HUES48 (cell line): ENCODE measurements around the gene PSG4.
"Not testable (repeated sequence)": the region's sequence is repeated elsewhere in the genome, so short reads cannot be mapped to it uniquely, and the experiment has no call there.

ENCODE experiments used
- H3K27ac ChIP-seq: one replicate; pipeline ENCODE4 v1.7.0; 2013; ENCODE audit warnings: low read depth, low read length, inconsistent platforms
- H3K27me3 ChIP-seq: 2 replicates; pipeline ENCODE4 v1.6.1; 2013; ENCODE audit warnings: mild to moderate bottlenecking, low read length; ENCODE audit not compliant: control insufficient read depth, insufficient read depth
- H3K36me3 ChIP-seq: 2 replicates; pipeline ENCODE4 v1.6.1; 2013; ENCODE audit warnings: low read length; ENCODE audit not compliant: control insufficient read depth, insufficient read depth
- H3K4me1 ChIP-seq: 2 replicates; pipeline ENCODE4 v1.6.1; 2013; ENCODE audit warnings: mild to moderate bottlenecking, low read length; ENCODE audit not compliant: control insufficient read depth, insufficient read depth
- H3K4me3 ChIP-seq: 2 replicates; pipeline ENCODE4 v1.5.1; 2013; ENCODE audit warnings: mild to moderate bottlenecking, low read depth, low read length
- H3K9ac ChIP-seq: 2 replicates; pipeline ENCODE4 v1.6.1; 2013; ENCODE audit warnings: mild to moderate bottlenecking, low read depth, low read length, moderate library complexity
- H3K9me3 ChIP-seq: 2 replicates; pipeline ENCODE4 v1.6.1; 2013; ENCODE audit warnings: low read length; ENCODE audit not compliant: control insufficient read depth, insufficient read depth

The PSG4 gene

GRCh38 chr19:43205471-43206105 lies at the start of gene PSG4:
Gene PSG4 (minus strand): TSS chr19:43205638. CDS start chr19:43205536, 102 bp downstream.
- H3K4me1 ChIP-seq, H3K9ac ChIP-seq, H3K27me3 ChIP-seq, H3K36me3 ChIP-seq, H3K4me3 ChIP-seq, H3K27ac ChIP-seq: not testable (repeated sequence)
- peaks cover 19% of the 10 kb centered on the region for H3K9me3 ChIP-seq

GRCh38 chr19:43251428-43251827 lies 46.0 kb upstream of the PSG4 start:
- peaks cover 18% of the 10 kb centered on the region for H3K9me3 ChIP-seq
- H3K4me1 ChIP-seq, H3K4me3 ChIP-seq, H3K36me3 ChIP-seq, H3K27ac ChIP-seq, H3K9ac ChIP-seq, H3K27me3 ChIP-seq: not testable (repeated sequence)

DNA sequence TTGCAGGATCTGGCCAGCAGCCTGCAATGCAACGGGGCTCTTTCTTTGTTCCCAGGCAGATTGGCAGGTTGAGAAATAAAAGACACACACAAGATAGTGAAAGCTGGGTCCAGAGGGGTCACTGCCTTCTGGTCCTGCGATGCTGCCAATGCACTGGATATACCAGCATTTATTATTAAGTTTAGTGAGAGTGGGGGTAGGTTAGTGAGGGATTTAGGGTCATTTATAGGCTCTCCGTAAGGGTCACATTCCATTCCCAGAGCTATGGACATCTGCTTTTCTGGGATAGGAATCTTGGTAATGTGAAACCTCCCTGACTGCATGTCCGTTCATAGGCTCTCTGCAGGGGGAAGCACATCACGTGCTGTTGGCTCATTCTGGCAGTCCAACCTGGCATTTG lies 44.9 kb upstream of the PSG4 start:
- H3K4me1 ChIP-seq, H3K27ac ChIP-seq, H3K27me3 ChIP-seq, H3K9ac ChIP-seq, H3K36me3 ChIP-seq, H3K4me3 ChIP-seq: not testable (repeated sequence)
- peaks cover 17% of the 10 kb centered on the region for H3K9me3 ChIP-seq

DNA sequence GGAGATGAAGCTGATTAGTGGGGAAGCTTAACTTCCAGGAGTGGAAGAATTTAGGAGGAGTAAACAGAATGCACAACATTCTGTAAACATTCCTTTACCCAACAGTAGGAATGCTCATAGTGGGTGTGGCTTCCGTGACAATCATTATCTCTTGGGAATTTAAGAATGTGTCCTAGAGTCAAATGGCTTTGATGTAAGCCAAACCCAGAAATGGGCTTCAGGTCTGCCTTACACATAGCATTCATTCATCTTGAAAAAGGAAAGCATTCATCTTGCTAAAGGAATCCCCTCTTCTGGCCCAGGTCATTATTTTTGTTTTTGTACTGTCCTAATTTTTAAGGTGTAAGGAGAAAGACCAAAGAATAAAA lies 43.2 kb upstream of the PSG4 start:
- H3K27me3 ChIP-seq, H3K9ac ChIP-seq, H3K27ac ChIP-seq, H3K4me3 ChIP-seq, H3K36me3 ChIP-seq, H3K4me1 ChIP-seq: not testable (repeated sequence)
- peaks cover 14% of the 10 kb centered on the region for H3K9me3 ChIP-seq

DNA sequence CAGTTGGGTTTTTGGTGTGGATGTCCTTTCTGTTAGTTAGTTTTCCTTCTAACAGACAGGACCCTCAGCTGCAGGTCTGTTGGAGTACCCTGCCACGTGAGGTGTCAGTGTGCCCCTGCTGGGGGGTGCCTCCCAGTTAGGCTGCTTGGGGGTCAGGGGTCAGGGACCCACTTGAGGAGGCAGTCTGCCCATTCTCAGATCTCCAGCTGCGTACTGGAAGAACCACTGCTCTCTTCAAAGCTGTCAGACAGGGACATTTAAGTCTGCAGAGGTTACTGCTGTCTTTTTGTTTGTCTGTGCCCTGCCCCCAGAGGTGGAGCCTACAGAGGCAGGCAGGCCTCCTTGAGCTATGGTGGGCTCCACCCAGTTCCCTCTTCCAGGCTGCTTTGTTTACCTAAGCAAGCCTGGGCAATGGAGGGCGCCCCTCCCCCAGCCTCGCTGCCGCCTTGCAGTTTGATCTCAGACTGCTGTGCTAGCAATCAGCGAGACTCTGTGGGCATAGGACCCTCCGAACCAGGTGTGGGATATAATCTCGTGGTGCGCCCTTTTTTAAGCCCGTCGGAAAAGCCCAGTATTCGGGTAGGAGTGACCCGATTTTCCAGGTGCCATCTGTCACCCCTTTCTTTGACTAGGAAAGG lies 41.9 kb upstream of the PSG4 start:
- H3K4me1 ChIP-seq, H3K27me3 ChIP-seq, H3K9ac ChIP-seq, H3K4me3 ChIP-seq, H3K36me3 ChIP-seq, H3K27ac ChIP-seq: not testable (repeated sequence)
- H3K9me3 ChIP-seq, result peaks cover 10% of the 10 kb centered on the region

DNA sequence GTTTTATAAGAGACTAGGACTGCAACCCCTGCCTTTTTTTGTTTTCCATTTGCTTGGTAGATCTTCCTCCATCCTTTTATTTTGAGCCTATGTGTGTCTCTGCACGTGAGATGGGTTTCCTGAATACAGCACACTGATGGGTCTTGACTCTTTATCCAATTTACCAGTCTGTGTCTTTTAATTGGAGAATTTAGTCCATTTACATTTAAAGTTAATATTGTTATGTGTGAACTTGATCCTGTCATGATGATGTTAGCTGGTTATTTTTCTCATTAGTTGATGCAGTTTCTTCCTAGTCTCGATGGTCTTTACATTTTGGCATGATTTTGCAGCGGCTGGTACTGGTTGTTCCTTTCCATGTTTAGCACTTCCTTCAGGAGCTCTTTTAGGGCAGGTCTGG lies 40.4 kb upstream of the PSG4 start:
- H3K27ac ChIP-seq, H3K4me3 ChIP-seq, H3K4me1 ChIP-seq, H3K9ac ChIP-seq, H3K36me3 ChIP-seq, H3K9me3 ChIP-seq, H3K27me3 ChIP-seq: not testable (repeated sequence)

GRCh38 chr19:43242211-43242610 lies 36.8 kb upstream of the PSG4 start:
- H3K9ac ChIP-seq, H3K36me3 ChIP-seq, H3K4me3 ChIP-seq, H3K9me3 ChIP-seq, H3K27me3 ChIP-seq, H3K4me1 ChIP-seq, H3K27ac ChIP-seq: not testable (repeated sequence)

- H3K9ac ChIP-seq, H3K9me3 ChIP-seq, H3K27ac ChIP-seq, H3K27me3 ChIP-seq, H3K4me3 ChIP-seq, H3K4me1 ChIP-seq, H3K36me3 ChIP-seq: not testable (repeated sequence)
These were observed 32.8 kb upstream of the PSG4 start for GRCh38 chr19:43238213-43238612.

- not testable (repeated sequence) for H3K9me3 ChIP-seq, H3K36me3 ChIP-seq, H3K4me1 ChIP-seq, H3K27me3 ChIP-seq, H3K4me3 ChIP-seq, H3K9ac ChIP-seq, H3K27ac ChIP-seq
These were observed 30.2 kb upstream of the PSG4 start for GRCh38 chr19:43235686-43236085.

GRCh38 chr19:43229315-43229714 lies 23.9 kb upstream of the PSG4 start:
- no peaks in the 10 kb centered on the region for H3K4me1 ChIP-seq
- no peaks in the 10 kb centered on the region for H3K36me3 ChIP-seq
- H3K27ac ChIP-seq, result no peak overlapping the region
- H3K9me3 ChIP-seq, result peaks cover 41% of the 10 kb centered on the region
- no peak overlapping the region for H3K9ac ChIP-seq
- no peaks in the 10 kb centered on the region for H3K27me3 ChIP-seq
- no peak overlapping the region for H3K4me3 ChIP-seq

DNA sequence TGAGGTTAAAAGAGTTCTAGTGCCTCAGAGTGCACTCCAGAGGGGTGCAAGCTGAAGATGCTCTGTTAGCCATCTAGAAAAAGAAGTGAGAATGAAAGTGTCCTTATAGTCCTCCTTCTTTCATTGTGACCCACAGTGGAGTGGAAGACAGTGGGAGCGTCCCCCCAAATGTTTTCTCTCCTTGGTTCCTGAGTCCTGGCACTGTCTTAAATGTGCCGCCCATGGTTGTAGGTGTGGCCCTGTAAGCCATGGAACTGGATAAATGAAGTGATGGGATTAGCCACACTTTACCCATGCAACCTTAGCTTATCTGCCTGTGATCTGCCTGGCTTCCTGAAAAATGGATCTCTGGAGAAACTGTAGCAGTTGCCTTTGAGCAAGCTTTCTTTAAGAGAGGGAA lies 23.3 kb upstream of the PSG4 start:
- H3K4me1 ChIP-seq, H3K9ac ChIP-seq, H3K27ac ChIP-seq, H3K4me3 ChIP-seq, H3K36me3 ChIP-seq, H3K27me3 ChIP-seq: not testable (repeated sequence)
- peaks cover 46% of the 10 kb centered on the region for H3K9me3 ChIP-seq

- not testable (repeated sequence) for H3K27me3 ChIP-seq, H3K27ac ChIP-seq, H3K9ac ChIP-seq, H3K36me3 ChIP-seq, H3K4me3 ChIP-seq, H3K4me1 ChIP-seq
- H3K9me3 ChIP-seq, result peaks cover 49% of the 10 kb centered on the region
These were observed 21.5 kb upstream of the PSG4 start for GRCh38 chr19:43226986-43227385.
